Stimulated activated CD4-positive, alpha-beta T cell treated with anti-CD3 and anti-CD28 coated beads, TNF-alpha, amount 100 ng/mL, for 48 hours (primary cell): ENCODE data around the gene CLEC7A.

ENCODE experiments used
- DNase-seq, 3 donors: peaks; one replicate each; pipeline ENCODE4 v3.0.0-alpha.2; 2020; ENCODE audit warnings: low read depth in 3 of 3

Gene CLEC7A

DNA sequence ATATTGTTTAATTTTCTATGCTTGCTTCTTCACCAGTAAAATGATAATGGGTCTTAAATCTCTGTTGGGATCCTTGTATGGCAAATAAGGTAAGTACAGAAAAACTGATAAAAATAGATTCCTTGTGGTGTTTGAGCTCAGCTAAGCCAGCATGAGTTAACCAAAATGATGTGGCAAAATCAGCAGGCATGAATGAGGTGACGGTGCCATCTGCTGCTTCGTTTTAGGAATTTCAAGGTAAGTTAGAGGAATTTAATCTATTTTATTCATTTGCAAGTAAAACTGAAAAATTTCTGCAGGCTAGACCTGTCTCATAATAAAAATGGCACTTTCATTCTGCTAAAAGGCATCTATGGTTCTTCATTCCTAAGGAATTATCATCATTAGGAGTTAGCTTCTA, 10.0 kb upstream of the CLEC7A start:
- DNase-seq, result peak in 1 of 3 donors; percentile 16

DNA sequence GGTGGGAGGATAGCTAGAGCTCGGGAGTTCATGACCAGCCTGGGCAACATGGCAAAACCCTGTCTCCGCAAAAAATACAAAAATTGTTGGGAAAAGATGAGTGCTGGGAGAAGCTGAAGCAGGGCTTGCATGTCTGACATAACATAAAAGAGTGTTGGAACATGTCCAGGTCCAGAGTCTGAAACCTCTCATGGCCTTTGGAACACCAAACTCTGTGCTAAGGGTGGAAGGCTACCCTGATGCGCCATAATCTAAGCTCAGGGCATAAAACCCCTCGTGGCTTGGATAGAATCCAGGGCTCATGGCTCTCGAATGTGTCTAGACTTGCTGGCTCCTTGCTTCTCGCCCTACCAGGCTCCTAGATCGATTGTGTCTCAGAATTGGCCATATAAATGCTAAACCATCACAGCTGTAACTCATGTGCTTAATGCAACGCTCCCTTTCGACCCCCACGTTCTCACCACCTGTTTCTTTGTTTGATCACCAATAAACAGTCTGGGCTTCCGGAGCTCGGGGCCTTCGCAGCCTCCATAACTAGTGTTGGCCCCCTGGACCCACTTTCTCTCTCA, 6.7 kb upstream of the CLEC7A start:
- no peak for DNase-seq

DNA sequence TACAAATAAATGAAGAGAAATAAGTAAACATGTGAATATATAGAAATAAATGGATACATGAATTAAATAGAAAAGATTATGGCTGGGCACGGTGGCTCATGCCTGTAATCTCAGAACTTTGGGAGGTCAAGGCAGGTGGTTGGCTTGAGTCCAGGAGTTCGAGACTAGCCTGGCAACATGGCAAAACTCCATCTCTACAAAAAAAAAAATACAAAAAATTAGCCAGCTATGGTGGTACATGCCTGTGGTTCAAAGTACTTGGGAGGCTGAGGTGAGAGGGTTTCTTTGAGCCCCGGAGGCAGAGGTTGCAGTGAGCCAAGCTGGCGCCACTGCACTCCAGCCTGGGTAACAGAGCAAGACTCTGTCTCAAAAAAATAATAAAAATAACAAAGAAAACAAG, 5.1 kb upstream of the CLEC7A start:
- no peak for DNase-seq

DNA sequence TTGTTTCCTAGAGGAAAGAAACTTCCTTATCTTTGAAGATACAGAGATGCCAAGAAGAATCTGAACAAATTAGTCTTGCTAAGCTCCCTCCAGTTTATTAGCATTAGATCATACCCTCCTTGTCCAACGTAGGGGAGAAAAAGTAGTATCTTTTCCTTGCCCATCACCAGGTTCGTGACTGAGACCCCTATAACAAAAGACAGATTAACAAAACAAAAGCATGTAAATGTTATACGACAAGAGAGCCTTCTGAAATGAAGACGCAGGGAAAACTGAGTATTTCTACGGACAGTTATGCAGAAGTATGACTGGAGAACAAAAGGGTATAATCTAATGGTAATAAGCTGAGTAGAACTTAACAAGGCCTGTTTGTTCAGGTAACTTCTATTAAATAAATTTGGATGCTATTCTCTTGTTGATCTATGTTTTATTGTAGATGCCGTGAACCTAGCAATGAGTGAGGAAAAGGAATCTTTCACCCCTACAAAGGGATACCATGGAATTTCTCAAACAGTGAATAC, 2.9 kb upstream of the CLEC7A start:
- no peak for DNase-seq

DNA sequence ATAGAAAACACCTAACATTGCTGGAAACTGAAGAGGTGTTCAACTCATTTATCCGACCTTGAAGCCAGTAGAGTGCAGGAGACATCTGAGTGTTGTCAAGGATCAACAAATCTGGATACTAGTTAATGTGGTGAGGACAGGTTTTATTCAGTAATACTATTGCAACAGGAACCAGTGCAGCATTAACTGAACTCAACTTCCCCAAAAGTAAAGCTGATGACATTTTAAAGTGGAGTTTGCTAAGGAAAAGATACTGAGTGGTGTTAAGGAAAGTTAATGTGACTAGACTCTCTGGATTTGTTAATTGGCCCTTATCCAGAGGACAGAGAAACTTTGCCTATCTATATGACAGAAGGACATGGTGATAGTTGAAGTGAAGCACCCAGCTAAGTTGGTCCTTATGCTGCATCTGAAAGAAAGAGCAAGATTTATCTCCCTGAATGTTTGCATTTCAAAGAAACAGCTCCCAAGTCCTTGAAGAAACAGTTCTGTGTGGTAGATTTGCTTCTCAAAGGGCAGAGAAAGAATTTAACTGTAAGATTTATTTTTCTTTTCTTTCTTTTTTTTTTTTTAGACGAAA, 1.2 kb upstream of the CLEC7A start:
- no peak for DNase-seq

DNA sequence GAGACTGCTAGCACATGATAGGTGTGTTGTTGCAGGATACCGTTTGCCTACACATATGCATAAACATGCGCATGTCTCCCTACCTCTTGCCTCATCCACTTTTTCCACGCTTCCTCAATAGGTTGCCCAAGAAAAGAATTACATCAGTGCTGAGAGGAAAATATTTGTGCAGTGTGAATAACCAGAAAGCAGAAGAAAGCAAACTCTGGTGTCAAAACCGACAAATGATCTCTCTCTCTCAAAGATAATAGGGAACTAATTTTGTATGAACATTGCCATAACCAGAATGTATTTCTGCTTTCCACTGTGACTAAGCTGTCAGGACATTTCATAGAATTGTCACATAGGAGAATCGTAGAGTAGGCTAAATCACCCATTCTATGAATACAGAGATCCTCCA, 1.3 kb downstream of the CLEC7A start:
- DNase-seq, result no peak

DNA sequence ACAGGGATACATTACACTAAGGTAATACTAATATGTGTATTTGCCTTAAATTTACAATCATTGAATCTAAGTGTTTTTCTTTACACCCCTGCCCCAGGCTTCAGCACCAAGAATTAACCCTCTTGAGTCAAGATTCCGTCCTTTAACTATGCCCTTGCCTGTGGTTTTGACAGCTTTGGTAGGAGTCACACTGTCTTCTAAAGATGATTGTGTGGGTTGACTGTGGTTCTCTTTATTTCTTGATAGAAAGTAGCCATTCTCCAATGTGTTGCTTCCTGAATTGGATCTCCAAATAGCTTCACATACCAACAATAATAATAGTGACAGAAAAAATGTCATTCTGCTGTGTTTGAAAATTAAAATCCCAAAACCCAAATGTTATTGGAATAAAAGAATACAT, 3.6 kb downstream of the CLEC7A start:
- no peak for DNase-seq

DNA sequence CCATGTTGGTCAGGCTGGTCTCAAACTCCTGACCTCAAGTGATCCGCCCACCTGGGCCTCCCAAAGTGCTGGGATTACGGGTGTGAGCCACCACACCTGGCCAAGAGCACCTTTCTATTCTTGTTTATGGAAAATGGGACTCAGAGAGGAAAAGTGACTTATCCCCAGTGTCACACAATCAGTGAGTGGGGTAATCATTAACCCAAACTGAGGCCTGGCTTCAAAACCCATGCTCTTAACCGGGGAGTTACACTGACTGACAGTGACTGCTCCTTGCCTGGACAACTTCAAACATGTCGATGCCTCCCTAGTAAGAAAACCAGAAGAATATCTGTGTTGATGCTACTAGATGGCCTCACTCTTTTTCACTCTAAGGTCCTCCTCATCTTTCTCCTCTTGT, 7.3 kb downstream of the CLEC7A start:
- DNase-seq, result no peak

DNA sequence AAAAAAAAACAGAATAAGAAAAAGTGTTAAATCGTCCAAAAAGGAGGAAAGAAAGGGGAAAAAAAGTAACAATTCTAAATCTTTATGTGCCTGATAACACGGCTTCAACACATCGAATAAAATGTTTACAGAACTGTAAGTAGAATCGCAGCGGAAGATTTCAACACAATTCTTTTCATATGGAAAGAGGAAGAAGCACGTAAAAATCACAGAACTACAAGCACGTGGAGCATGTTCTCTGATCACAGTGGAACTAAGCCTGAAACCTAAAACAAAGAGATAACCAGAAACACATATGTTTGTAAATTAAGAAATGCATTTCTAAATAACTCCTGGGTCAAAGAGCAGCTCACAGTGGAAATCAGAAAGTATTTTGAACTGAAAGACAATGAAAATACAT, 8.7 kb downstream of the CLEC7A start:
- DNase-seq, result no peak

DNA sequence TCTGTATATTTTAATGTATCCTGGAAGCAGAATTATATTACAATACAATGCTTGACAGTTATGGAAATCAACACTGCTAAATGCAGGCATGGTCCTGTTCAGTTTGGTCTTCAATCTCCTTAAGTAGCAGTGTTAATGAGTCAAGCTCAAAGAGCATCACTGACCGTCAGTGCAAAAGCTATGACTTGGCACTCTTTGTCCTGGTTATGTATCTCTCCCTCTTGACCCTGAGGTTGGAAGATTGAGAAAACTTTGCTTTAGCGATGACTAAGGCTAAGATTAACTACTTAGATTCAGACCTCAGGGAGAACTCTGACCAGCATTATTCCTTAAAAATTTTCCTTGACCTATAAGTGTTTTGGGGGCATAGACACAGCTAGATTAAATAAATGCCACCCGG, 10.9 kb downstream of the CLEC7A start:
- no peak for DNase-seq

DNA sequence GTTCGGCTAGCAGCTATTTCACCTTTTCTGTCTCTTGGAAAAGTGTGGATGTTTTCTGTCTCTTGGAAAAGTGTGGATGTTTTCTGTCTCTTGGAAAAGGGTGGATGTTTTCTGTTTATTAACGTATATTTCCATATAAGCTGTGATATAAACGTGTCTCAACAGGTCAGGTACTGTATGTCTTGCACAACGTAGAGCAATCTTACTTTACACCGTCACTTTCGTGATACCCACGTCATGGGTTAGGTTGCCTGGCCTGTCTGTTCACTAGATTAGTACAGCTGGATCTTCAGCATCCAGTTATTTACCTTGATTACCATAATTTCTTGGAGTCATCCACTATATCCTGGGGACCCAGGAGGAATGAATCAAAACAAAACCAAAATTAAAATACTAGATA, 14.1 kb downstream of the CLEC7A start:
- DNase-seq, result no peak

DNA sequence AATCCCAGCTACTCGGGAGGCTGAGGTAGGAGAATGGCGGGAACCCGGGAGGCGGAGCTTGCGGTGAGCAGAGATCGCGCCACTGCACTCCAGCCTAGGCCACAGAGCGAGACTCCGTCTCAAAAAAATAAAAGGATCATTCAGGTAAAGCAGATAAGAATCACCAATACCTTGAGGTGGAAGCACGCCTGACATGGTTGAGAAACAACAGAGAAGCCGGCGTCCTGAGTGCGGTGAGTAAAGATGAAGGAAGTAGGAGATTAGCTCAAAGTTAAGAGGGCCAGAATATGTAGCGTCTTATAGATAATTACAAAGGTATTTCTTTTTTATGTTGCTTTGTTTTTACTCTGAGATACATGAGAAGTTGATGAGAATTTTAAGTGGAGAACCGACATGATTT, 14.7 kb downstream of the CLEC7A start:
- DNase-seq, result no peak

DNA sequence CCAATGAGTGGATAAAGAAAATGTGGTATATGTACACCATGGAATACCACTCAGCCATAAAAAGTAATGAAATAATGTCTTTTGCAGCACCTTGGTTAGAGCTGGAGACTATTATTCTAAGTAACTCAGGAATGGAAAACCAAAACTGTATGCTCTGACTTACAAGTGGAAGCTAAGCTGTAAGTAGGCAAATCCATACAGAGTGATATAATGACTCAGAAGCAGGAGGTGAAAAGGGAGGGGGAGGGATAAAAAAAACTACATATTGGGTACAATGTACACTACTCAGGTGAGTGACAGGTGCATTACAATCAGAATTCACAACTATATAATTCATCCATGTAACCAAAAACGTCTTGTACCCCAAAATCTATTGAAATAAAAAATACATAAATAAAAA, 16.1 kb downstream of the CLEC7A start:
- DNase-seq, result no peak

DNA sequence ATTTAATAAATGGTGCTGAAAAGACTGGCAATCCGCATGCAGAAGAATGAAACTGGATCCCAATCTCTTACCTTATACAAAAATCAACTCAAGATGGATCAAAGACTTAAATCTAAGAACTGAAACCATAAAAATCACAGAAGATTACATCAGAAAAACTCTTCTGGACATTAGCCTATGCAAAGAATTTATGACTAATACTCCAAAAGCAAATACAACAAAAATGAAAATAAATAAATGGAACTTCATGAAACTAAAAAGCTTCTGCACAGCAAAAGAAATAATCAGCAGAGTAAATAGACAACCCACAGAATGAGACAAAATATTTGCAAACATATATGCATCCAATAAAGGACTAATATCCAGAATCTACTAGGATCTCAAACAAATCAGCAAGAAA, 16.9 kb downstream of the CLEC7A start:
- DNase-seq, result no peak

DNA sequence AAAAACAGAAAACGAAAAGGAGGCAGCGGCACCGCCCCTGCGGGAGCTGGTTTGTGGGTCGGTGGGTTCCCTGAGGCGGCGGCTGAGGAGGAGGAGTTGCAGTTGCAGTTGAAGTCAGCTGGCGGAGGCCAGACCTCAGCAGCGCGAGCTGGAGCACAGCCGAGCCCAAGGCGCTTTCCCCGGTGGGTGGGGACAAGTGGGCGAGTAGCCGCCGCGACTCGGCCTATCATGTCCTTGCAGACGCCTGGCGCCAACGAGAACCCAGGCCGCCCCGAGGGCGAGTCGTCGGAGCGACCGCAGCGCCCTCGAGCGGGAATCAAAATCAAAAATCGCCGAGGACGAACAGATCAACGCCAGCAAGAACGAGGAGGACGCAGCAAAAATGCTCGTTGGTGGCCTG, 18.5 kb downstream of the CLEC7A start:
- no peak for DNase-seq

DNA sequence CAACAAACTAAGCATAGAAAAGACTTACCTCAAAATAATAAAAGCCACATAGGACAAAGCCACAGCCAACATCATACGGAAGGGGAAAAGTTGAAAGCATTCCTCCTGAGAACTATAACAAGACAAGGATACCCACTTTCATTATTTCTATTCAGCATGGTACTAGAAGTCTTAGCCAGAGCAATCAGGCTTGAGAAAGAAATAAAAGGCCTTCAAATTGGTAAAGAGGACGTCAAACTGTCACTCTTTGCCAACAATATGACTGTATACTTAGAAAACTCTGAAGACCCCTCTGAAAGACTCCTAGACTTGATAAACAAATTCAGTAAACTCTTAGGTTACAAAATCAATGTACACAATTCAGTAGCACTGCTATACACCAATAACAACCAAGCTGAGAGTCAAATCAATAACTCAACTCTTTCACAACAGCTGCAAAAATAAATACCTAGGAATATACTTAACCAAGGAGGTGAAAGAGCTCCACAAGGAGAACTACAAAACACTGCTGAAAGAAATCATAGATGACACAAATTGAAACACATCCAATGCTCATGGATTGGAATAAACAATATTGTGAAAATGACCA, 19.6 kb downstream of the CLEC7A start:
- no peak for DNase-seq

DNA sequence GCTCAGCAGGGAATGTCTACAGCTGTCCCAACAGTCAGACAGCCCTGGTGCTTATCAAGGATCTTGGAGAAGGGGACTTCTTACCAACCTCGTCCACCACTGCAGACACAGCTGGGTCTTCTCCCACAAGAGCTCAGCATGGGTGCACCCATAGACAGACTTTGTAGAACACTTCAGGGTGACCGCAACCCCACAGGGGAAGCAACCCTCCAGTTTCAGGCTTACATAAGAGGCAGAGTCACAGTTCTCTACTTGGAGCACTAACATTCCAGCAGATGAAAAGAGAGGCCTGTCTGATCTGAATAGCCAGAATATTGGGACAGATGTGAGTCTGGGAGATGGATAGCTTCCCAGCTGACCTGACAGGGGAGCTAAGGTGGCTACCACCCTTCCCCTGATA, 27.7 kb downstream of the CLEC7A start:
- DNase-seq, result no peak

DNA sequence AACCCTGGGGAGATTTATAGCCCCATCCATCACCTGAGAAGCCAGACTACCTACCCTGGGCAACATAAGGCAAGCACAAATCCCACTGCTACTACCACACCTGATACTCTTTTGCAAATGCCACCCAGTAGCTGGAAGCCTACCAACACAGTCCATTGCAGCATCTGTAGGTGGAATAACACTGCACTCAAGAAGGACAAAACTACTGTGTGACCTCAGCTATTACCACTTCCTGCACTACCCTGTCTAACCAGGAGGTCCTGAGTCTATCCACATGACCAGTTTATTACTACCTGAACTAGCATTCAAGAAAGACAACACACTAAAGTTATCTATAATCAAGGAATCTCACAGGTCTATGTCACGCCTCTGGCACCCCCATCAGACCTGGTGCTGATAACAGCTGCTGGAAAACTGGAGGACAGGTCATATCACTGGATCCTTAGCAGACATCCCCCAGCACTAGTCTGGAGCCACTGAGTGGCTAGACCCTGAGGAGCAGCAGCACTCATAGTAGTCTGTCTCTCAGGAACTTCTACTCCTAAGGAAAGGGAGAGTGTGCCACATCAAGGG, 28.3 kb downstream of the CLEC7A start:
- DNase-seq, result no peak

DNA sequence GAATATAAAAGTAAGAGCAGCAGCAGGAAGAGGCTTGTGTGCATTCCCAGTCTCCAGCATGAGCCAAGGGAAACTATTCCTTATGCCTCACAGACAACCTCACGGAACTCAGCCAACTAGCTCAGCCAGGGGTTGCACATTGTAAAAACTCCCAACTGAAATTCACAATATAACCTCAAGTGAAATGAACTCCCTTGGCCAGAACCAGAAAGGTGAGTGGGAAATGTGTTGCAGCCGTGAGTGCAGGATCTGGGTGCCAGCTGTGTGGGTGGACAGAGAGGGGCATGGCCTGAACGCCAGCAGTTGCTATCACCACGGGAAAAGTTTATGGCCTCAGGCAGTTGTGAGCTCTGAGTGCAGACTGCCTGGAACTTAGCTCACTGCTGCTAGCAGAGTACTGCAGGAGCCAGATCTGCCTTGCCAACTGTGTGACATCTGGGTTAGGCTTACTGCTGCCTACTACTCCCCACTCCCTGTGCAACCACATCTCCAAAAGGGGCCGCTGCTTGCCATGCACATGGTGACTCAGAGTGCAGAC, 28.9 kb downstream of the CLEC7A start:
- DNase-seq, result no peak

DNA sequence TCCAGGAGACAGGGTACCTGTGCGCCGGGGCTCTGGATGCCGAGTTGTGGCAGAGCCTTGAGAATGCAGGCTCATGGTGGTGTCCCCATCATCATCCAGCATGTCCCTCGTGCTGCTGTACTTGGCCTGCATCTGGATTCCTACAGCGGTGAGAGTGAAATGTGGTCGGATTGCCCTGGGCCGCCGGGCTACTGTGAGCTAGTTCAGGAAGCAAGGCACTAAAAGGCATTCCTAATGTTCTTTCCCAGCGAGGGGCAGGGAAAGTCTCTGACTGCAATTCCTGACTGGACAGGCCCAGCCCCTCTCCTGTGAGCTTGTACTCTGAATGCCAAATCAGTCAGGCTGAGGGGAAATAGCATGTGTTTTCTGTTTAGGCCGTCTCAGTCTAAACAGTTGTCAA, 31.2 kb downstream of the CLEC7A start, which contains the start of gene CLEC1A:
TSS of gene CLEC1A (minus strand) at position 195 of the 400 bp plus-strand sequence. CDS start at position 132, 63 bp downstream.
- DNase-seq, result no peak

DNA sequence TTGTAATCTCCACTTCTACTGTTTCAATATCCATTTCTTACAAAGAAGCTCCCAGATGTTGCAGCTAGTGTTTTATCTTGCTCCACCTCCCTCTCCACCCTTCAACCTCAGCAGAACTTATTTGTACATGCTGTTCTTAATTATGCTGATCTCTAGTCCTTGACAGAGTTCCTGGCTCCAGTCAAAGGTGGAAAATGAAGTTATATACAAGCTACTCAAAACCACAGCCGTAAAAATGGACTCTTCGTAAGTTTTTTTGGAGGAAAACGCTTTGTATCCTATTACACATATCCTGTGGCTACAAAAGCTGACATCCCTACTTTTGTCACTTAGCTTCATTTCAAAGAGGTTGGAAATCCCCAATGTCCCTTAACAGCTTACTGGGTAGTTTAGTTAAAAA, 32.5 kb downstream of the CLEC7A start:
- DNase-seq, result no peak

DNA sequence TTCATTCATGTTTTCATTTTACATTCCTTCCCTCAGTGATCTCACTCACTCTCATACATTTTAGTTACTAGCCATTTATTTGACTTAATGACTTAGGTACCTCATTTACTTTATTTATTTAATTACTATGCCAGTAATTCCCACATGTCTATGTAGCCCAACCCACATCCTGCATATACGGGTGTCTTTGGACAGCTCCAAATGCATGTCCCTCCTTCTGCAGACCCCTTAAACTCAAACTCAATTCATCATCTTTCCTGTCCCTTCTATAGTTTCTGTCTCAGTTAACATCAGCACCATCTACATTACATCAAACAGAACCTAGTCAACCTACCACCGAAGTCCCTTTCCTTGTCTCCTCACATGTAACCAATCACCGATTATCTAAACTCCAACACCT, 34.0 kb downstream of the CLEC7A start:
- no peak for DNase-seq
